HG03159 (cell line): Measurements from ENCODE around the gene GYS1.
"Not testable (repeated sequence)": the region's sequence is repeated elsewhere in the genome, so short reads cannot be mapped to it uniquely, and the experiment has no call there.

ENCODE experiments used
- ATAC-seq: cut with Tn5 transposase; IDR thresholded peaks from one replicate; pipeline ENCODE4 v1.9.1; 2021; ENCODE audit warnings: mild to moderate bottlenecking, moderate library complexity; ENCODE audit not compliant: unreplicated experiment

The GYS1 gene

DNA sequence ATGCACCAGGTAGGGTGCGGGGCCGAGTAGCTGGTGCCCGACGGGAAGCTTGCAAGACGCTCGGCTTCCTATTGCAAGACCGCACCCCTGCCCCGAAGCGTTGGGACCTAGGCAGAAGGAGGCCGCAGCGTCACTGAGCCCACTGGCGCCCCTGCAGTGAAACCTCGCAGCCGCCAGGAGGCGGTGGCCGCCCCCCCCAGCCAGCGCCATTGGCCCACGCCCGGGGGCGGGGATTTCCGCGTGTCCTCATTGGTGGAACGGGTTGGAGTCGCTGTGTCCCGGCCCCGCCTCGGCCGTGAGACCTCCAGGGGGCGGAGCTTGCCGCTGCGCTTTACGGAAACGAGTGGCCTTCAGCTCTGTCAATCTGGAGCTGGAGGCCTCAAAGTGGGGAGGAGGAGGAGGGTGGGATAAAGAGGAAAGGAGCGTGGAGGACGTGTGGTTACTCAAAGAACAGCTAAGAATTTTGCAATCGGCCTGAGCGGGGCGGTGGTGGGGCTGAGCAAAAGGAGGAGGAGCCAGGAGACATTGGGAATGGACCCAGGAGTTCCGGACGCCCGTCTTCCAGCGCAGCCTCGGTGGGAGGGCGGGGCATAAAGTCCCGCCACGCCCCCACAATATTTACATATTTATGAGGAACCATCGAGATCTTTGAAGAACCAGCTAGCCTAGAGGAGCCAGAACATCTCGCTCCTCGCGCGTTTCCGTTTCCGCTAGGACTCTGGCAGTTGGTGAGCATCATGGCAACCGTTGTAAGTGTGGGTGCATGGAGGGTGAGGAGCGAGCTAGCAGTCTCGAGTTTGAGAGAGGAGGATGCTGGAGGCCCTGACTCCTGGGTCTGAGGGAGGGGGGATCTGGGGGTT, at the start of gene GYS1, which contains the start of gene RUVBL2:
Gene GYS1, minus strand, starts transcription at position 135 of the 860 bp plus-strand sequence. CDS start 197 bp downstream, outside the sequence.
Gene RUVBL2, plus strand, starts transcription at position 713 of the 860 bp plus-strand sequence. Its CDS starts 25 bp downstream, at position 738.
- peak; percentile 84 for ATAC-seq

DNA sequence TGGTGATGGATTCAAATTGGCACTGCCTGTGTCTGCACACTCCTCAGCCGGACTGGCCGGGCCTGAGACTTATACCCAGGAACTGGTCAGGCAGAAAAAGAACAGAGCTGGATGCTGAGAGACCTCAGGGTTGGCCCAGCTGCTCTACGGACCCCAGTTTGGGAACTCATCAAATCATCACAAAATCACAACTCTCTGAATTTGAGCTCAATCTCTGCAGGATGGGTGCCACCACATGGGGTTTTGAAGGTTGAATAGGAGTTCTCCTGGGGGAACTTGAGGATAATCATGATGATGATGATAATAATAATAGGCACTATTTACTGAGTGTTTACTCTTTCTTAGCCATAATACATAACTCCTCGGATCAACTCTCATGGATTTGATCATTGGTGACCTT, 49.6 kb upstream of the GYS1 start:
- ATAC-seq = not testable (repeated sequence)

DNA sequence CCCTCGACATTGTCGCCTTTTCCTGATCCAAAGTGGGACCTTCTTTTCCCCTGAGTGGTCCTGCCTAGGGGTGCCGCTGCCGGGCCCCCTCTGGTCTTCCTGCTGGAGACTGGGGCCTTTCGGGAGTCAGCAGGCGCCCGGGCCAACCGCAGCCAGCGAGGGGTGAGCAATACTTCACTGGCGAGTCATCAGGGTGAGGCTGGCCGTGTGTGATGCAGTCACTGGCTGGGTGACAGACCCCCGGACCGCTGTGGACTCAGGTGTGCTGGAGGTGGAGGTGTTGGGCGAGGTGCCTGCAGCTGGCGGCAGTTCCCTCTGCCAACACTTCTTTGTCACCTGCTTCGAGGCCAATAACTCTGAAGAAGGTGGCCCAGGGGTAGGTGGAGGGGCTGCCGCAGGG, 49.1 kb upstream of the GYS1 start:
- ATAC-seq = no peak

DNA sequence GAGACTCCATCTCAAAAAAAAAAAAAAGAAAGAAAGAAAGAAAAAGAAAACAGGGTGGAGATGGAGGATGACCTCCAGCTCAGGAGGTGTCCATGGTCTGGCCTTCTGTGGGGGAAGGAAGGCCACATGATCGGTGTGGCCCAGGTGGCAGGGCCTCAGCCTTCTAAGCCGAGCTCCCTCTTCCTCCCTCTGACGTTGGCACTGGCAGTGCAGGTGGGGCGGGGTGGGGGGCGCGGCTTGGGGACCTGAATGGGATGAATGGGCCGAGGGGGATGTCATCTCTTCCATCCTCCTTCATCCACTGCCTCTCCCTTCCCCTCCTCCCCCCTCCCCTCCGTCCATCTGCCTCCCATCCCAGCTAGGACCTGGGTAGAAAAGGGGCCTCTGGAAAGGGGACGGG, 46.6 kb upstream of the GYS1 start:
- ATAC-seq = not testable (repeated sequence)

DNA sequence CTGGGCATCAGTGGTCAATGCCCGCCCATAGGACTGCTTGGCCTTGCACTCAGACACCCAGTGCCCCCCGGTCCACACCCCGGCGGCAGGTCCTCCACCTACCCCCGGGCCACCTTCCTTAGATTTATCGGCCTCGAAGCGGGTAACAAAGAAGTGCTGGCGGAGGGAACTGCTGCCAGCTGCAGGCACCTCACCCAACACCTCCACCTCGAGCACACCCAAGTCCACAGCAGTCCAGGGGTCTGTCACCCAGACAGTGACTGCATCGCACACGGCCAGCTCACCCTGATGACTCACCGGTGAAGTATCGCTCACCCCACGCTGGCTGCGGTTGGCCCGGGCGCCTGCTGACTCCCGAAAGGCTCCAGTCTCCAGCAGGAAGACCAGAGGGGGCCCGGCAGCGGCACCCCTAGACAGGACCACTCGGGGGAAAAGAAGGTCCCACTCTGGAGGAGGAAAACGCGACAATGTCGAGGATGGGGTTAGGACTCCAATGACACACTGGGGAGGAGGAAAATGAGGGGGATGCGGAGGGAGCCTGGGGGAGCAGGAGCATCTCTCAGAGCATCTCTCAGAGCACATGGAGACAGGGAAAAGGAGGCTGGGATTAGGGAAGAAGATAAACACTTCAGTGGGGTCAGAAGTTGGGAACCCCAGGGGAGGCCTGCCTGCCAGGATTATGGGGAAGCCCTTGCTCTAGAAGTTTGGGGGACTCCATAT, 45.6 kb upstream of the GYS1 start:
- not testable (repeated sequence) for ATAC-seq

DNA sequence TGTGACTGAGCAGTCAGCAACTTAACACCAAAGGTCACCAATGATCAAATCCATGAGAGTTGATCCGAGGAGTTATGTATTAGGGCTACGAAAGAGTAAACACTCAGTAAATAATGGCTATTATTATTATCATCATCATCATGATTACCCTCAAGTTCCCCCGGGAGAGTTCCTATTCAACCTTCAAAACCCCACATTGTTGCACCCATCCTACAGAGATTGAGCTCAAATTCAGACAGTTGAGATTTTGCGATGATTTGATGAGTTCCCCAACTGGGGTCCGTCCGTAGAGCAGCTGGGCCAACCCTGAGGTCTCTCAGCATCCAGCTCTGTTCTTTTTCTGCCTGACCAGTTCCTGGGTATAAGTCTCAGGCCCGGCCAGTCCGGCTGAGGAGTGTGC, 45.0 kb upstream of the GYS1 start:
- not testable (repeated sequence) for ATAC-seq

DNA sequence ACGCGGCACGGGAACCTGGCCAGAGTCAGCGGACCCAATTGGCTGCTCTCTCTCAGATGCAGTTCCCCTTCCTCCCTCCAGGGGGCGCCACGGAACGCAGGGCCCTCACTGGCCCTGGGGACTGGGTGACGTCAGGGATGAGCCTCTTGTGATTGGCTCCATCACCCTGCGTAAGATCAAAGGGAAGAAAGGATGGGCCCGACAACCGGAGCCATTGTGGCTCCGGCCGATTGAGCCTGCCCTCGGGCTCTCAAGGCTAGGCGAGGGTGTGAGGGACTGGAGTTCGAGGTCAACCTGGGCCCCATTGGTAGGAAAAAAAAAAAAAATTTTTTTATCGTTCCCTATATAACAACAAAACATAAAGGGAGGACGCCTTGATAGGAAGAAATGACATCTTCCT, 43.7 kb upstream of the GYS1 start, which contains the start of gene CGB1:
Gene CGB1, minus strand, starts transcription at position 81 of the 400 bp plus-strand sequence. CDS start 184 bp downstream, outside the sequence.
- ATAC-seq = not testable (repeated sequence)

DNA sequence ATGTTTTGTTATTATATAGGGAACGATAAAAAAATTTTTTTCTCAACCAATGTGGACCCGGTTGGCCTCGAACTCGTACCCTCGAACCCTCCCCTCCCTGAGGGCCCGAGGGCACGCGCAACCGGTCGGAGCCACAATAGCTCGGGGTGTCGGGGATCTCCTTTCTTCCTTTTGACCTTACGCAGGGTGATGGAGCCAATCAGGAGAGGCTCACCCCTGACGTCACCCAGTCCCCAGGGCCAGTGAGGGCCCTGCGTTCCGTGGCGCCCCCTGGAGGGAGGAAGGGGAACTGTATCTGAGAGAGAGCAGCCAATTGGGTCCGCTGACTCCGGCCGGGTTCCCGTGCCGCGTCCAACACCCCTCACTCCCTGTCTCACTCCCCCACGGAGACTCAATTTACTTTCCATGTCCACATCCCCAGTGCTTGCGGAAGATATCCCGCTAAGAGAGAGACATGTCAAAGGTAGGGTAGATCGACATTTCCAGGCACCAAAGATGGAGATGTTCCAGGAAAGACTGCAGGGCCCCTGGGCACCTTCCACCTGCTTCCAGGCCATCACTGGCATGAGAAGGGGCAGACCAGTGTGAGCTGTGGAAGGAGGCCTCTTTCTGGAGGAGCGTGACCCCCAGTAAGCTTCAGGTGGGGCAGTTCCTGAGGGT, 38.7 kb upstream of the GYS1 start, which contains the start of gene CGB2:
Gene CGB2, plus strand, starts transcription at position 249 of the 660 bp plus-strand sequence. Its CDS starts 206 bp downstream, at position 455.
- not testable (repeated sequence) for ATAC-seq

DNA sequence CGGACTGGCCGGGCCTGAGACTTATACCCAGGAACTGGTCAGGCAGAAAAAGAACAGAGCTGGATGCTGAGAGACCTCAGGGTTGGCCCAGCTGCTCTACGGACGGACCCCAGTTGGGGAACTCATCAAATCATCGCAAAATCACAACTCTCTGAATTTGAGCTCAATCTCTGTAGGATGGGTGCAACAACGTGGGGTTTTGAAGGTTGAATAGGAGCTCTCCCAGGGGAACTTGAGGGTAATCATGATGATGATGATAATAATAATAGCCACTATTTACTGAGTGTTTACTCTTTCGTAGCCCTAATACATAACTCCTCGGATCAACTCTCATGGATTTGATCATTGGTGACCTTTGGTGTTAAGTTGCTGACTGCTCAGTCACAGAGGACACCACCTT, 37.2 kb upstream of the GYS1 start:
- not testable (repeated sequence) for ATAC-seq

DNA sequence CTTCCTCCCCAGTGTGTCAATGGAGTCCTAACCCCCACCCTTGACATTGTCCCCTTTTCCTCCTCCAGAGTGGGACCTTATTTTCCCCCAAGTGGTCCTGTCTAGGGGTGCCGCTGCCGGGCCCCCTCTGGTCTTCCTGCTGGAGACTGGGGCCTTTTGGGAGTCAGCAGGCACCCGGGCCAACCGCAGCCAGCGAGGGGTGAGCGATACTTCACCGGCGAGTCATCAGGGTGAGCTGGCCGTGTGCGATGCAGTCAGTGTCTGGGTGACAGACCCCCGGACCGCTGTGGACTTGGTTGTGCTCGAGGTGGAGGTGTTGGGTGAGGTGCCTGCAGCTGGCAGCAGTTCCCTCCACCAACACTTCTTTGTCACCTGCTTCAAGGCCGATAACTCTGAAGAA, 36.6 kb upstream of the GYS1 start:
- ATAC-seq = not testable (repeated sequence)

DNA sequence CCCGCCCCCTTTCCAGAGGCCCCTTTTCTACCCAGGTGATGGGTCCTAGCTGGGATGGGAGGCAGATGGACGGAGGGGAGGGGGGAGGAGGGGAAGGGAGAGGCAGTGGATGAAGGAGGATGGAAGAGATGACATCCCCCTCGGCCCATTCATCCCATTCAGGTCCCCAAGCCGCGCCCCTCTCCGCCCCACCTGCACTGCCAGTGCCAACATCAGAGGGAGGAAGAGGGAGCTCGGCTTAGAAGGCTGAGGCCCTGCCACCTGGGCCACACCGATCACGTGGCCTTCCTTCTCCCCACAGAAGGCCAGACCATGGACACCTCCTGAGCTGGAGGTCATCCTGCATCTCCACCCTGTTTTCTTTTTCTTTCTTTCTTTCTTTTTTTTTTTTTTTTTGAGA, 35.6 kb upstream of the GYS1 start:
- not testable (repeated sequence) for ATAC-seq

DNA sequence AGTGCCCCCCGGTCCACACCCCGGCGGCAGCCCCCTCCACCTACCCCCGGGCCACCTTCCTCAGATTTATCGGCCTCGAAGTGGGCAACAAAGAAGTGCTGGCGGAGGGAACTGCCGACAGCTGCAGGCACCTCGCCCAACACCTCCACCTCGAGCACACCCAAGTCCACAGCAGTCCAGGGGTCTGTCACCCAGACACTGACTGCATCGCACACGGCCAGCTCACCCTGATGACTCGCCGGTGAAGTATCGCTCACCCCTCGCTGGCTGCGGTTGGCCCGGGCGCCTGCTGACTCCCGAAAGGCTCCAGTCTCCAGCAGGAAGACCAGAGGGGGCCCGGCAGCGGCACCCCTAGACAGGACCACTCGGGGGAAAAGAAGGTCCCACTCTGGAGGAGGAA, 32.5 kb upstream of the GYS1 start:
- not testable (repeated sequence) for ATAC-seq

DNA sequence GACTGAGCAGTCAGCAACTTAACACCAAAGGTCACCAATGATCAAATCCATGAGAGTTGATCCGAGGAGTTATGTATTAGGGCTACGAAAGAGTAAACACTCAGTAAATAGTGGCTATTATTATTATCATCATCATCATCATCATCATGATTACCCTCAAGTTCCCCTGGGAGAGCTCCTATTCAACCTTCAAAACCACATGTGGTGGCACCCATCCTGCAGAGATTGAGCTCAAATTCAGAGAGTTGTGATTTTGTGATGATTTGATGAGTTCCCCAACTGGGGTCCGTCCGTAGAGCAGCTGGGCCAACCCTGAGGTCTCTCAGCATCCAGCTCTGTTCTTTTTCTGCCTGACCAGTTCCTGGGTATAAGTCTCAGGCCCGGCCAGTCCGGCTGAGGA, 32.0 kb upstream of the GYS1 start:
- ATAC-seq = not testable (repeated sequence)

DNA sequence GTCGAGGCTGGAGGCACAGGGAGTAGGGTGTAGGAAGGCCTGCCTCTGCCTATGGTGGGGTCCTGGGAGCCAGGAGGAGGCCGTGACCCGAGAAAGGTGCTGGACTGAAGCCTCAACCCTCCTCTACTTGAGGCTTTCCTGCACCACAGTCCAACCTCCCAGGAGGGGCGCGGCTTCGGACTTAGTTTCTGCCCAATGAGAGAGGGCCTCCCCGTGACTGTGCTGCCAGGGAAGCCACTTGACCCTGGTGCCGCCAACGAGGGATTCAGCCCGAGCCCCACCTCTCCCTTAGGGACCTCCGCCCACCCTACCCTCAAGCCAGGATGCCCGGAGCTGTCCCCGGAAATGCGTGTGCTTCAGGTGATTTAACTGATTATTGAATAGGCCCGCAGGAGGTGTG, 31.1 kb upstream of the GYS1 start, which contains the start of gene CGB3:
Gene CGB3, minus strand, starts transcription at position 101 of the 400 bp plus-strand sequence. CDS start 362 bp downstream, outside the sequence.
- not testable (repeated sequence) for ATAC-seq

DNA sequence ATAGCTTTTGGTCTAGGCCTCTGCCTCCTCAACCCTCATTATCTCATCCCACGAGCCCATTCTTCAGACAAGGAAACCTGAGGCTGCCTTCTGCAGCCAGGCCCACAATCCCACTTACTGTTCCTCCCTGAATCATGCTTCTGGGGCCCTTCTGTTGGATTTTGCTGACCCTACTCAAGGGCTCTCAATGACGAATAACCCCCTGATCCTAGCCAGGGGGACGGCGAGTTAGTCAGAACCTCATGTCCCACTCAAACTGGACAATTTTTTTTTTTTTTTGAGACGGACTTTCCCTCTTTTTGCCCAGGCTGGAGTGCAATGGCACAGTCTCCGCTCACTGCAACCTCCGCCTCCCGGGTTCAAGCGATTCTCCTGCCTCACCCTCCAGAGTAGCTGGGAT, 29.0 kb upstream of the GYS1 start:
- ATAC-seq = no peak

DNA sequence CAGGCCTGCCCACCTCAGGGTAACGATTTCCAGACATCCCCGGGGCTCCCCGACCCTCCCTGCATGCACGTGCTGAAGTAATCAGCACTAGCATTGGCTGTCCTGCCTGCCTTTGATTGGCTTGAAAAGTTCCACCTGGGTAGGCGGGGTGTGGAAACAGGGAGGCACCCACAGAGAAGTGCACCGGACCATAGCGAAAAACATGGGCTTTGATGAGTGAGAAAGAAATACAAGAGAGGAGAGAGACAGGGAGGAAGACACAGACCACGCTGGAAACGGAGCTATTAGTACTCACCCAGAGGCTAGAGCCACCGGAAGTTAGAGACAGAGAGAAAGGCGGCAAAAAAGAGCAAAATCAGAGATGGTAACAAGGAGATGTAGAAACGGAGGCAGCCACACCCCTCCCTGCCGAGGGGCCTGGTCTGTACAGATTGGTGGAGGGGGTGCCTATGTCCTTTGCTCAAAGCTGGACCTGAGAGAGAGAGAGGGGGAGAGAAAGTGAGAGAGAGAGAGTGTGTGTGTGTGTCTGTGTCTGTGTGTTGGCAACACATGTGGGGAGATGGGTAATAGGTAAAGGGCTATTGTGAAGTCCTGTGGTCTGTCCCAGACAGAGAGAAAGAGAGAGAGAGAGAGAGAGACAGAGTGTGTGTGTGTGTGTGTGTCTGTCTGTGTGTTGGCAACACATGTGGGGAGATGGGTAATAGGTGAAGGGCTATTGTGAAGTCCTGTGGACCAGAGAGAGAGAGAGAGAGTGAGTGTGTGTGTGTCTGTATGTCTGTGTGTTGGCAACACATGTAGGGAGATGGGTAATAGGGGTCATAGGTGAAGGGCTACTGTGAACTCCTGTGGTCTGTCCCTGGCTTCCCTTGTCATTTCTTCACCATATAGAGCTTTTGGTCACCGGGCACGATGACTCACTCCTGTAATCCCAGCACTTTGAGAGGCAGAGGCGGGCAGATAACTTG, 28.1 kb upstream of the GYS1 start:
- ATAC-seq = no peak

DNA sequence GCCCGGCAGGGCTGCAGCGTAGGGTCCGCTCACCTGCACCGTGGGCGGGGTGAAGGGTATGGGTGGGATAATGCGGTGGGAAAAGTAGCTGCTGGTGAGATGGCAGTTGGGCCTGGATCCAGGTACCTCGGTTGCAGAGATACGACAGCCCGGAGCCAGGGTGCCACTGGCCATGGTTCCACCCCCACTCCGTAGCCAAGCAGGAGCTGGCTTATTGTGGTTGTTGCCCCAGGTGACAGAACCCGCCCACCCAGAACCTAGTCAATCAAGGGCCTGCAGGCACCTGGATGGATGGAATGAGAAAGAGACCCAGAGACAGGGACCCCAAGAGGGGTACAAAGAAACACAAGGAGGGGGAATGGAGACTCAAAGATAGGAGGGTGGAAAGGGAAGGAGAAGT, 27.2 kb upstream of the GYS1 start:
- no peak for ATAC-seq

DNA sequence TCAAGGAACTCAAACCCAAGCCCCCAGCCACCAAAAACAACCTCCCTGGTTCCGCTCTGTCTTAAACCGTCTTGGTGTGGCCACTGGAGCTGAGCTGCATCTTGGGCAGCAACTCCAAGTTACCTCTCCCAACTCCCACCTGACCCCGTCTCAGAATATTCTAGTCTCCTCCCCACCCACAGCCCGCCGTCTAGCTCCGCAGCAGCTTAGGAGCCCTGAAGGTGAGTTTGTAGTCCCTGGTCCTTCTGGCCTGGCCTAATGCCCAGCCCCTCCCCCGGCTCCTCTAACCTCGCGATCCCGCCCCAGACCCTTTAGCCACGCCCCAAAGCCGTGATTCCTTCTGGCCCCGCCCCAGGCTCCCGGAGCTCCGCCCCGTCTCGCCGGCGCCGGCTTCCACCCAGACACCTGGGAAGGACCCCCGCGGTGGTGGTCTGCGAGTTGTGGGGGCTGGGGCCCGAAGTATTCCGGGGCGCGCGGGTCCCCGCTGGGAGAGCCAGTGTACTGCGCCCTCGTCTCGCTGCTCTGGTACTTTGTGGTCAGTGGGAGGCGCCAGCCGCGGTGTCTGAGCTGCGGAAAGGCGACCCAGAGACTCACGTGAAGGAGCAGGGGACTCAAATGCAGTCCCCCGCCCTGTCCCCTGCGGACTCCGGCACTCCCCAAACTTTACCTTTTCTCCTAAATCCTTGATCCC, 26.3 kb upstream of the GYS1 start:
- no peak for ATAC-seq
